Smooth muscle cell (in vitro differentiated cells): ENCODE results near the gene SMAP2. TPM values are rescaled to one million over a fixed set of nuclear protein-coding genes. Genes with fewer than 3 reads are reported as not detected.

Source experiments
- DNase-seq: peaks from one replicate; lab custom pipeline; 2025; ENCODE audit not compliant: unreplicated experiment; lab: John Stamatoyannopoulos, UW
- H2AFZ ChIP-seq: fragments of 200-600 bp; sonication (generic); 2 replicates; pipeline ENCODE4 v1.6.0; 2016; ENCODE audit warnings: antibody characterized with exemption, low read depth, mild to moderate bottlenecking
- H3F3A ChIP-seq: fragments of 200-600 bp; sonication (generic); 2 replicates; pipeline ENCODE4 v1.6.0; 2017; ENCODE audit warnings: antibody characterized with exemption, low read depth
- H3K27ac ChIP-seq: fragments of 200-600 bp; sonication (generic); 2 replicates; pipeline ENCODE4 v1.5.1; 2016; ENCODE audit warnings: low read depth, mild to moderate bottlenecking
- H3K27me3 ChIP-seq: fragments of 200-600 bp; sonication (generic); 2 replicates; pipeline ENCODE4 v1.6.1; 2016; ENCODE audit warnings: low read depth, mild to moderate bottlenecking
- H3K36me3 ChIP-seq: fragments of 200-600 bp; sonication (generic); 2 replicates; pipeline ENCODE4 v1.5.1; 2016; ENCODE audit warnings: low read depth
- H3K4me1 ChIP-seq: fragments of 200-600 bp; sonication (generic); 2 replicates; pipeline ENCODE4 v1.5.1; 2016; ENCODE audit warnings: low read depth
- H3K4me2 ChIP-seq: fragments of 200-600 bp; sonication (generic); 2 replicates; pipeline ENCODE4 v1.6.0; 2016; ENCODE audit warnings: mild to moderate bottlenecking
- H3K4me3 ChIP-seq: fragments of 200-600 bp; sonication (generic); 2 replicates; pipeline ENCODE4 v1.5.1; 2016; ENCODE audit warnings: mild to moderate bottlenecking
- H3K79me2 ChIP-seq: fragments of 200-600 bp; sonication (generic); 2 replicates; pipeline ENCODE4 v1.6.0; 2016; ENCODE audit warnings: low read depth, mild to moderate bottlenecking
- H3K9ac ChIP-seq: fragments of 200-600 bp; sonication (generic); 2 replicates; pipeline ENCODE4 v1.6.0; 2016; ENCODE audit warnings: low read depth
- H3K9me3 ChIP-seq: fragments of 200-600 bp; sonication (generic); replicated peaks from 2 replicates; pipeline ENCODE4 v1.5.1; 2016; ENCODE audit warnings: low read depth
- H4K20me1 ChIP-seq: fragments of 200-600 bp; sonication (generic); 2 replicates; pipeline ENCODE4 v1.6.0; 2016; ENCODE audit warnings: low read depth
- CTCF ChIP-seq: fragments of 200-600 bp; sonication (generic); IDR thresholded peaks from 2 replicates; pipeline ENCODE4 v1.5.1; 2017; ENCODE audit warnings: borderline replicate concordance, mild to moderate bottlenecking, antibody characterized with exemption; ENCODE audit not compliant: insufficient read depth, poor library complexity, severe bottlenecking
- WGBS: methylation state at CpG from one replicate; pipeline ENCODE4 v1.1.7; 2016; ENCODE audit warnings: low lambda C conversion rate; 5-methylcytosine and 5-hydroxymethylcytosine counted together
- polyA plus RNA-seq: library from polyadenylated mRNA; unstranded; fragments of >200 nt; fragmentation: Nextera tagmentation; extraction: Ambion mirVana; gene quantifications from 2 replicates; pipeline ENCODE4 v1.2.1, GENCODE V29; 2016
- total RNA-seq: library from RNA; depleted of rRNA; stranded (reverse); fragments of >200 nt; gene quantifications from 2 replicates; pipeline ENCODE4 v1.2.3, GENCODE V29; 2014

The SMAP2 gene
- total and polyA plus RNA-seq, 2 experiments from 2014 or later = 18.4 to 29.7 TPM

GRCh38 chr1:40450495-40451237 lies 77.1 kb downstream of the SMAP2 start:
- Histone ChIP-seq H3K27me3 (no peaks in the 10 kb centered on the region), H3K9me3 (peaks cover 29% of the 10 kb centered on the region), H3F3A (peaks cover 4% of the 10 kb centered on the region), H3K4me2 (peak overlapping the region; percentile 85), H3K79me2 (peaks cover 7% of the 10 kb centered on the region), H3K27ac (peak overlapping the region; percentile 96), H3K4me1 (peaks cover 6% of the 10 kb centered on the region), H2AFZ (peak overlapping the region; percentile 68), H3K36me3 (peaks cover 19% of the 10 kb centered on the region), H4K20me1 (no peaks in the 10 kb centered on the region), H3K4me3 (peak overlapping the region; percentile 62), H3K9ac (peak overlapping the region; percentile 87)
- no peak for TF ChIP-seq CTCF
- WGBS = 7% methylated on average over 22 of the region's 22 CpGs
- DNase-seq = no peak

- Histone ChIP-seq H4K20me1 (no peaks in the 10 kb centered on the region), H2AFZ (no peak overlapping the region), H3K4me1 (peaks cover 6% of the 10 kb centered on the region), H3K4me2 (peak overlapping the region; percentile 85), H3K9ac (peak overlapping the region; percentile 87), H3K9me3 (peaks cover 35% of the 10 kb centered on the region), H3K79me2 (peaks cover 7% of the 10 kb centered on the region), H3K27ac (peak overlapping the region; percentile 96), H3K4me3 (peak overlapping the region; percentile 62), H3K36me3 (peaks cover 22% of the 10 kb centered on the region), H3K27me3 (no peaks in the 10 kb centered on the region), H3F3A (peaks cover 4% of the 10 kb centered on the region)
- no peak for DNase-seq
- TF ChIP-seq CTCF = no peak
- 61% methylated on average over 1 of the region's 1 CpG for WGBS
These were observed 77.7 kb downstream of the SMAP2 start for GRCh38 chr1:40451238-40451585.

- no peaks in the 10 kb centered on the region for H3K27me3 ChIP-seq
- H3K79me2 ChIP-seq = peaks cover 7% of the 10 kb centered on the region
- H3K4me2 ChIP-seq = no peak overlapping the region
- no peaks in the 10 kb centered on the region for H4K20me1 ChIP-seq
- H3K9ac ChIP-seq = no peak overlapping the region
- peaks cover 68% of the 10 kb centered on the region for H3K9me3 ChIP-seq
- H3K27ac ChIP-seq = no peak overlapping the region
- no peaks in the 10 kb centered on the region for H3K4me1 ChIP-seq
- WGBS = 98% methylated on average over 1 of the region's 1 CpG
- no peaks in the 10 kb centered on the region for H3F3A ChIP-seq
- DNase-seq = no peak
- H2AFZ ChIP-seq = no peak overlapping the region
- H3K36me3 ChIP-seq = peaks cover 57% of the 10 kb centered on the region
- no peak for TF ChIP-seq CTCF
- no peak overlapping the region for H3K4me3 ChIP-seq
These were observed 81.3 kb downstream of the SMAP2 start for GRCh38 chr1:40454873-40455272.
